ENCODE results near the gene ZSWIM1. TPM values are rescaled to one million over a fixed set of nuclear protein-coding genes. Genes with fewer than 3 reads are reported as not detected.

The ZSWIM1 gene
- total and polyA plus RNA-seq, 9 donors: 4.8 to 15.2 (median 11.5) TPM

DNA sequence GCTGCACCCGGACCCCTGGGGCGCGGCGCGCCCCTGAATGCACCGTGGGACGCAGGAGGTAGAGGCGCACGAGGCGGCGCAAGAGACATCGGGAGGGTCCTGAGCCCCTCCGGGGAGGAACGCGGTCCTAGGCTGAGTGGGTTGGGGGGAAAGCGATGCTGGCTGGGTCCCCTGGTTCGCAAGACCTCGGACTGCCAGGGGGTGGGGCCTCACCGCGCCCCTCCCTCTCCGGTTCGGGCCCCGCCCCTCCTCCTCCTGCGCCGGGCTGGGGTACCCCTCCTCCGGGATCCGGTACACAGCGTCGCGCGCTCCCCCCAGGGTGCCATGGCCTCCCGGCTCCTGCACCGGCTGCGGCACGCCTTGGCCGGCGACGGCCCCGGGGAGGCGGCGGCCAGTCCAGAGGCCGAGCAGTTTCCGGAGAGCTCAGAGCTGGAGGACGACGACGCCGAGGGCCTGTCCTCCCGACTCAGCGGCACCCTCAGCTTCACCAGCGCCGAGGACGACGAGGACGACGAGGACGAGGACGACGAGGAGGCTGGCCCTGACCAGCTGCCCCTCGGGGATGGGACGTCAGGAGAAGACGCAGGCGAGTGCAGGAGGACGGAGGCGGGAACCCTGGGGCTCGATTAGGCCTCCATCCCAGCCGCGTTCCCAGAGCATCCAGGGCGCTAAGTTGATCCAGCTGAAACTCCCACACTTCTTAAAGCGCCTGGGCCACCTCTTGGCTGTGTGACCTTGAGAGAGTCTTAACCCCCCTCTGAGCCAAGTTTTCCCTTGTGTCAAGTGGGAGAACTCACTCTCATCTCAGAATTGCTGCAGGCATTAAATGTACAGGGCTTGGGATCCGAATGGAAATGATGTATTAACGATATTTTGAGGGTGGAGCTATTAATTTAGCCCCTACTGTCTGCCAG is 46.9 kb upstream of the ZSWIM1 start:
- Histone ChIP-seq H3K4me1 (ENCODE audit: insufficient read depth) (peaks cover 22% of the 10 kb centered on the region), H3K36me3 (no peaks in the 10 kb centered on the region), H3K27me3 (no peaks in the 10 kb centered on the region), H3K4me3 (peak overlapping the region; percentile 66), H3K27ac (peak overlapping the region; percentile 93 to 97), H3K9me3 (no peaks in the 10 kb centered on the region)
- intact Hi-C loops (cut with DNase I): no loop called here
- peak; percentile 84 to 91 (median 88) for DNase-seq
- TF ChIP-seq POLR2A (IDR thresholded peaks at IDR 0.05) (peak; percentile 58), EP300 (IDR thresholded peaks at IDR 0.05) (no peak)
- WGBS, 3 donors: 1% methylated on average over 55 to 71 of the region's 71 CpGs

DNA sequence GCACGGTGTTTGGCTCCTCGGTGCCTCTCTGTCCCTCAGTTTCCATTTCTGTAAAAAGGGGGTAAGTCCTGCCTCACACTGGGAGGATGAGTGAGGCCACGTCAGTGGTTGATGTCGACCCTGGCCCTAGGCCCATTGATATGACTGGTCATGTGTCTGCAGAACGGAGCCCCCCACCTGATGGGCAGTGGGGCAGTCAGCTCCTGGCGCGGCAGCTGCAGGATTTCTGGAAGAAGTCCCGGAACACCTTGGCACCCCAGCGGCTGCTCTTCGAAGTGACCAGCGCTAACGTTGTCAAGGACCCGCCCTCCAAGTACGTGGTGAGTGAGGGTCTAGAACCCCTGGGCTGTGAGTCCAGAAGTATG is 46.2 kb upstream of the ZSWIM1 start:
- Histone ChIP-seq H3K27me3 (no peaks in the 10 kb centered on the region), H3K4me3 (peak overlapping the region; percentile 66), H3K36me3 (no peaks in the 10 kb centered on the region), H3K9me3 (no peaks in the 10 kb centered on the region), H3K4me1 (ENCODE audit: insufficient read depth) (peaks cover 22% of the 10 kb centered on the region), H3K27ac (peak overlapping the region; percentile 93 to 97)
- DNase-seq: peak in 4 of 5 donors; percentile 41 to 64 (median 63)
- intact Hi-C loops (cut with DNase I): no loop called here
- TF ChIP-seq EP300 (IDR thresholded peaks at IDR 0.05) (no peak), POLR2A (IDR thresholded peaks at IDR 0.05) (no peak)
- TF ChIP-seq, protein P1, sequence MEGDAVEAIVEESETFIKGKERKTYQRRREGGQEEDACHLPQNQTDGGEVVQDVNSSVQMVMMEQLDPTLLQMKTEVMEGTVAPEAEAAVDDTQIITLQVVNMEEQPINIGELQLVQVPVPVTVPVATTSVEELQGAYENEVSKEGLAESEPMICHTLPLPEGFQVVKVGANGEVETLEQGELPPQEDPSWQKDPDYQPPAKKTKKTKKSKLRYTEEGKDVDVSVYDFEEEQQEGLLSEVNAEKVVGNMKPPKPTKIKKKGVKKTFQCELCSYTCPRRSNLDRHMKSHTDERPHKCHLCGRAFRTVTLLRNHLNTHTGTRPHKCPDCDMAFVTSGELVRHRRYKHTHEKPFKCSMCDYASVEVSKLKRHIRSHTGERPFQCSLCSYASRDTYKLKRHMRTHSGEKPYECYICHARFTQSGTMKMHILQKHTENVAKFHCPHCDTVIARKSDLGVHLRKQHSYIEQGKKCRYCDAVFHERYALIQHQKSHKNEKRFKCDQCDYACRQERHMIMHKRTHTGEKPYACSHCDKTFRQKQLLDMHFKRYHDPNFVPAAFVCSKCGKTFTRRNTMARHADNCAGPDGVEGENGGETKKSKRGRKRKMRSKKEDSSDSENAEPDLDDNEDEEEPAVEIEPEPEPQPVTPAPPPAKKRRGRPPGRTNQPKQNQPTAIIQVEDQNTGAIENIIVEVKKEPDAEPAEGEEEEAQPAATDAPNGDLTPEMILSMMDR (IDR thresholded peaks at IDR 0.05): no peak
- 33 to 52% (median 39%) methylated on average over 14 of the region's 14 CpGs for WGBS, 3 donors

DNA sequence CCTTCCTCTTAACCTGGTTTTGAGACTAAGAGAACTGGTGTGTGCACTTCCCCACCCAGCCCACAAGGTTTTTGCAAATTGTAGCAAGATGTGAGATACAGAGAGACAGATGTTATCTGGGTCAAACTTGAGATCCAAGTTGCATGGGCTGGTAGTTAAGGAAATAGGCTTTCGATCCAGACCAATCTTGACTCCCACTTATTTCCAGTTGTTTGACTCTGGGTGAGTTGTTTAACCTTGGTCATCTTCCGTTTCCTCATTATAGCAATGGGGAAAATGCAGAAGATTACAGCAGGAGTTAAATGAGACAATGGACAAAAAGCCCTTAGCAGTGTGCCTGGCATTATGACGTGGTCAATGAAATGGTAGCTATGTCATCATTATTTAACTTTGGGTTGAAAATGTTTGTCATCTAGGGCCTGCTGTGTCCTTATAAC is 45.7 kb upstream of the ZSWIM1 start:
- Histone ChIP-seq H3K27me3 (no peaks in the 10 kb centered on the region), H3K36me3 (no peaks in the 10 kb centered on the region), H3K9me3 (no peaks in the 10 kb centered on the region), H3K4me3 (peak overlapping the region; percentile 66), H3K4me1 (ENCODE audit: insufficient read depth) (peaks cover 22% of the 10 kb centered on the region), H3K27ac (peak overlapping the region in 1 of 2 donors; percentile 97)
- 29 to 38% (median 32%) methylated on average over 3 of the region's 3 CpGs for WGBS, 3 donors
- intact Hi-C loops (cut with DNase I): no loop called here
- TF ChIP-seq POLR2A (IDR thresholded peaks at IDR 0.05): no peak
- no peak for TF ChIP-seq EP300 (IDR thresholded peaks at IDR 0.05)
- TF ChIP-seq, protein P1 (IDR thresholded peaks at IDR 0.05): no peak
- no peak for DNase-seq

DNA sequence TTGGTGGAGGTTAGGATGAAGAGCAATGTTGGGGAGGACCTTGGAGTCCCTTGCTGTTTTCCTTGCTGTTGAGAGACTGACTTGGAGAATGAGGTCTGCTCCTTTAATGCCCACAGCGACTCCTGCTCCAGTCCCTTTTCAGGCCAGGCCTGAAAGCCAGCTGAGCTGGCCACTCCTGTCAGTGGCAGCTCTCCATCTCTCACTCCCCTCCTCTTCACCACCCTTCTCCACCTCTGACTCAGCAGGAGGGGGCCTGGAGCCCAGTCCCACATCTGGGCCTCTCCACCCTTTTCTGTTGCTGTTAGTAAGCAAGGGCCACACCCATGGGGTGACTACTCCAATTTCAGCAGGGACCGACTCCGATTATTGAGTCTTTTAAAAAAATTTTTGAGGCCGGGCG is 45.2 kb upstream of the ZSWIM1 start:
- TF ChIP-seq POLR2A (IDR thresholded peaks at IDR 0.05) (no peak), EP300 (IDR thresholded peaks at IDR 0.05) (no peak)
- TF ChIP-seq, protein P1 (IDR thresholded peaks at IDR 0.05): no peak
- Histone ChIP-seq H3K36me3 (no peaks in the 10 kb centered on the region), H3K27me3 (no peaks in the 10 kb centered on the region), H3K27ac (peak overlapping the region in 1 of 2 donors; percentile 97), H3K4me3 (peak overlapping the region; percentile 66), H3K4me1 (ENCODE audit: insufficient read depth) (peaks cover 22% of the 10 kb centered on the region), H3K9me3 (no peaks in the 10 kb centered on the region)
- DNase-seq: peak in 1 of 5 donors; percentile 63
- intact Hi-C loops (cut with DNase I): loop anchor here in 1 of 4 donors (1.0 kb wide), 1 partner anchor 98 kb away; the partner anchor contains the start of gene PCIF1
- 60 to 64% (median 62%) methylated on average over 5 of the region's 5 CpGs for WGBS, 3 donors

DNA sequence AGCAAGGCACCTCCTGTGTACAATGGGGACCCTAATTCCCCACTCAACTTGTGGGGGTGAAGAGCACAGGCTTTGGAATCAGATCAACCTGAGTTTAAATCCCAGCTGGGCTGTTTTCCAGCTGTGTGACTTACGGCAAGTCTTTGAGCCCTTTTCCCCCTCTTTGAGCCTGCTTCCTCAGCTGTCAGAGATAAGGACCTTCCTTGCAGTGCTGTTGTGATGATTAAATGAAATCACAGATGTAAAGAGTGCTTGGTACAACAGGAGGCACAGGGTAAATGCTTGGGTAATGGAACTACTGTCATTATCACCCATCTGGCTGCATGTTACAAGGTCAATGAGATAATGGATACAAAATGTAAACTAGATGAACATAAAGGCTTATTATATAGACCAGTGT is 44.2 kb upstream of the ZSWIM1 start:
- Histone ChIP-seq H3K36me3 (no peaks in the 10 kb centered on the region), H3K27me3 (no peaks in the 10 kb centered on the region), H3K4me3 (no peak overlapping the region), H3K9me3 (no peaks in the 10 kb centered on the region), H3K27ac (no peak overlapping the region), H3K4me1 (ENCODE audit: insufficient read depth) (peaks cover 23% of the 10 kb centered on the region)
- intact Hi-C loops (cut with DNase I): loop anchor here in 1 of 4 donors (1.0 kb wide), 1 partner anchor 97 kb away; the partner anchor contains the start of gene PCIF1
- WGBS, 3 donors: 5 to 14% (median 9%) methylated on average over 1 of the region's 1 CpG
- TF ChIP-seq, protein P1 (IDR thresholded peaks at IDR 0.05): no peak
- TF ChIP-seq EP300 (IDR thresholded peaks at IDR 0.05) (no peak), POLR2A (IDR thresholded peaks at IDR 0.05) (no peak)
- DNase-seq: no peak
